CD4-positive, alpha-beta T cell (primary cell): ENCODE measurements around the gene WDR90. TPM values are rescaled to one million over a fixed set of nuclear protein-coding genes. Genes with fewer than 3 reads are reported as not detected.

Experiments used
- ATAC-seq: fragments of 200-7000 bp; cut with Tn5 transposase; one replicate; pipeline ENCODE4 v1.10.0; 2022; ENCODE audit warnings: mild to moderate bottlenecking; ENCODE audit not compliant: poor library complexity
- CTCF ChIA-PET: fragments of 350-600 bp; sonication (Branson Sonifier 250); formaldehyde crosslinking; loops from one replicate; lab custom pipeline; 2021; ENCODE audit warnings: antibody characterized with exemption, inconsistent platforms; lab: Charles Lee
- POLR2A ChIA-PET: fragments of 350-600 bp; sonication (Branson Sonifier 250); formaldehyde crosslinking; loops from one replicate; lab custom pipeline; 2021; ENCODE audit warnings: antibody characterized with exemption, inconsistent platforms; lab: Charles Lee
- DNase-seq, 14 experiments: peaks; one replicate each; pipeline ENCODE4 v3.0.0-alpha.2; 2013 to 2020; ENCODE audit warnings: mixed read lengths in 2 of 14
- H3K27ac ChIP-seq, 2 donors: one replicate each; pipeline versions ENCODE4 v1.5.1 to v1.7.0; 2013; ENCODE audit warnings: low read length in 2 of 2, low read depth in 1 of 2, mild to moderate bottlenecking in 1 of 2
- H3K27me3 ChIP-seq, 2 experiments: 1 replicate in 1 of 2; 2 replicates in 1 of 2; pipeline versions ENCODE4 v1.6.1 to v1.7.0; 2013; ENCODE audit warnings: low read length in 2 of 2, control low read depth in 1 of 2, mild to moderate bottlenecking in 1 of 2, moderate library complexity in 1 of 2; ENCODE audit not compliant: insufficient read depth in 2 of 2, control insufficient read depth in 1 of 2
- H3K36me3 ChIP-seq: one replicate; pipeline ENCODE4 v1.6.1; 2013; ENCODE audit warnings: low read length, control low read depth; ENCODE audit not compliant: insufficient read depth
- H3K4me1 ChIP-seq: one replicate; pipeline ENCODE4 v1.6.1; 2013; ENCODE audit warnings: low read length, control low read depth; ENCODE audit not compliant: insufficient read depth
- H3K4me3 ChIP-seq: one replicate; pipeline ENCODE4 v1.5.1; 2013; ENCODE audit warnings: mild to moderate bottlenecking, low read length, moderate library complexity
- H3K9me3 ChIP-seq, 2 experiments: 1 replicate in 1 of 2; 2 replicates in 1 of 2; pipeline versions ENCODE4 v1.6.1 to v1.7.0; 2013; ENCODE audit warnings: low read length in 2 of 2, mild to moderate bottlenecking in 2 of 2, control low read depth in 1 of 2, moderate library complexity in 1 of 2; ENCODE audit not compliant: control insufficient read depth in 1 of 2, insufficient read depth in 1 of 2
- H3K27ac Mint-ChIP-seq: one replicate; pipeline ENCODE4 v1.8.0; 2020; ENCODE audit warnings: mixed read lengths
- H3K27me3 Mint-ChIP-seq: one replicate; pipeline ENCODE4 v1.8.0; 2021; ENCODE audit warnings: mixed read lengths
- H3K36me3 Mint-ChIP-seq: one replicate; pipeline ENCODE4 v1.8.0; 2021; ENCODE audit warnings: low read depth, mixed read lengths
- H3K4me1 Mint-ChIP-seq: one replicate; pipeline ENCODE4 v1.8.0; 2021; ENCODE audit warnings: low read depth, mixed read lengths
- H3K4me3 Mint-ChIP-seq: one replicate; pipeline ENCODE4 v1.8.0; 2020; ENCODE audit warnings: mild to moderate bottlenecking, mixed read lengths
- H3K9me3 Mint-ChIP-seq: one replicate; pipeline ENCODE4 v1.8.0; 2020; ENCODE audit warnings: mixed read lengths
- intact Hi-C, 2 experiments: fragments of 100-400 bp; cut with DNase I in 1 of 2; cut with micrococcal nuclease in 1 of 2; formaldehyde crosslinking; loops; one replicate each; pipeline versions ENCODE4 v1.15.1 to v1.9.0; 2023 to 2025; cut with DNase I, micrococcal nuclease
- total RNA-seq, 174 experiments: library from RNA in 2 of 174; stranded (reverse) in 2 of 174; gene quantifications; one replicate each; pipeline ENCODE4 v1.2.3 and lab custom pipeline; 2021 to 2026
- TF ChIP-seq, protein P1 (sequence below): fragments of 200-600 bp; IDR thresholded peaks from one replicate; pipeline ENCODE4 v1.8.0; 2022; ENCODE audit warnings: antibody characterized with exemption, mild to moderate bottlenecking

The WDR90 gene
- total RNA-seq, 2 experiments from 2014 or later: 8.1 to 10.3 TPM

- Histone ChIP-seq H3K4me3 (no peak overlapping the region), H3K27me3 (peaks cover 8 to 12% of the 10 kb centered on the region in 2 experiments), H3K4me1 (peaks cover 56% of the 10 kb centered on the region), H3K9me3 (no peaks in the 10 kb centered on the region), H3K36me3 (peaks cover 19% of the 10 kb centered on the region), H3K27ac (no peak overlapping the region)
- peaks cover 23% of the 10 kb centered on the region for H3K4me1 Mint-ChIP-seq
- H3K27ac Mint-ChIP-seq: peak overlapping the region; percentile 74
- intact Hi-C loops: no loop called here
- DNase-seq (no peak), ATAC-seq (no peak)
- POLR2A ChIA-PET: interaction anchor here (1.4 to 4.8 kb wide), 2 partner anchors 12 to 17 kb away, joined by 4 to 55 read pairs; no protein-coding TSS in a partner anchor
- H3K36me3 Mint-ChIP-seq: peaks cover 23% of the 10 kb centered on the region
- H3K27me3 Mint-ChIP-seq: no peaks in the 10 kb centered on the region
- no peaks in the 10 kb centered on the region for H3K9me3 Mint-ChIP-seq
- CTCF ChIA-PET: no interaction called here
- TF ChIP-seq, protein P1, sequence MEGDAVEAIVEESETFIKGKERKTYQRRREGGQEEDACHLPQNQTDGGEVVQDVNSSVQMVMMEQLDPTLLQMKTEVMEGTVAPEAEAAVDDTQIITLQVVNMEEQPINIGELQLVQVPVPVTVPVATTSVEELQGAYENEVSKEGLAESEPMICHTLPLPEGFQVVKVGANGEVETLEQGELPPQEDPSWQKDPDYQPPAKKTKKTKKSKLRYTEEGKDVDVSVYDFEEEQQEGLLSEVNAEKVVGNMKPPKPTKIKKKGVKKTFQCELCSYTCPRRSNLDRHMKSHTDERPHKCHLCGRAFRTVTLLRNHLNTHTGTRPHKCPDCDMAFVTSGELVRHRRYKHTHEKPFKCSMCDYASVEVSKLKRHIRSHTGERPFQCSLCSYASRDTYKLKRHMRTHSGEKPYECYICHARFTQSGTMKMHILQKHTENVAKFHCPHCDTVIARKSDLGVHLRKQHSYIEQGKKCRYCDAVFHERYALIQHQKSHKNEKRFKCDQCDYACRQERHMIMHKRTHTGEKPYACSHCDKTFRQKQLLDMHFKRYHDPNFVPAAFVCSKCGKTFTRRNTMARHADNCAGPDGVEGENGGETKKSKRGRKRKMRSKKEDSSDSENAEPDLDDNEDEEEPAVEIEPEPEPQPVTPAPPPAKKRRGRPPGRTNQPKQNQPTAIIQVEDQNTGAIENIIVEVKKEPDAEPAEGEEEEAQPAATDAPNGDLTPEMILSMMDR: no peak
- peak overlapping the region; percentile 56 for H3K4me3 Mint-ChIP-seq
Measured at GRCh38 chr16:677316-678190, 28.4 kb downstream of the WDR90 start.

DNA sequence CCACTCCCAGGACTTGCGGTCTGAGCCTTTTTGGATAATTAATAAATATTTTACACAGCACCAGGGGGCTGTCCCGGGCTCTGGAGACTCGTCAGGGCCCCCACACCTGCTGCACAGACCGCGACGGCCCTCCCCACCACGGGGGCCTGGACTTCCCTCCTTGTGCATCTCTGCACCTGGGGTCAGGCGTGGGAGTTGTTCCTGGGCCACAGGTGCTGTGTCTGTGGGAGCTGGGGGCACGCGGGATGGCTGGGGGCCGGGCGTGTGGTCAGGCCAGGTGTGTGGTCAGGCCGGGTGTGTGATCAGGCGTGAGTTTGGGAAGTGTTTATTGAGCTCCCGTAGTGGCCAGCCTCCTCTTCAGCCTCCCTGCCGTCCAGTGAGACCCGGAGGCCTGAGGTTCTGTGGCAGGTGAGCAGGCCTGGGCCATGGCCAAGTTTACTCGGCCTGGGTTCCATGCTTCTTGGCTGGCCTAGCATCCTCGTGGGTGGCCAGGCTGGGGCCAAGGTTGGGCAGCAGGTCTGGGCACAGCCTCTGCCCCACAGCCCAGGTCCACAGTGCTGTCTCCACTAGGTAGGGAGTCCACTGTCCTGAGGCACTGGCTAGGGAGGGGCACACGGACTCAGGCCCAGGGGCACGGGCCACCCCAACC is 29.2 kb downstream of the WDR90 start:
- H3K27ac ChIP-seq: no peak overlapping the region
- ATAC-seq: no peak
- H3K27me3 ChIP-seq: peaks cover 8 to 12% of the 10 kb centered on the region in 2 experiments
- H3K27me3 Mint-ChIP-seq: no peaks in the 10 kb centered on the region
- H3K27ac Mint-ChIP-seq: peak overlapping the region; percentile 64
- TF ChIP-seq, protein P1: no peak
- peaks cover 18% of the 10 kb centered on the region for H3K36me3 ChIP-seq
- H3K4me3 Mint-ChIP-seq: peak overlapping the region; percentile 87
- H3K36me3 Mint-ChIP-seq: peaks cover 23% of the 10 kb centered on the region
- H3K9me3 Mint-ChIP-seq: no peaks in the 10 kb centered on the region
- ChIA-PET POLR2A (interaction anchor here (1.3 to 4.8 kb wide), 4 partner anchors 10 to 42 kb away, joined by 3 to 55 read pairs (median 21); partner anchors contain the start of genes RHOT2 and WDR24), CTCF (interaction anchor here (1.2 kb wide), 1 partner anchor 10 kb away, joined by 3 read pairs; the partner anchor contains the start of gene RHOT2)
- H3K9me3 ChIP-seq: no peaks in the 10 kb centered on the region
- H3K4me3 ChIP-seq: no peak overlapping the region
- H3K4me1 Mint-ChIP-seq: peaks cover 26% of the 10 kb centered on the region
- no peak for DNase-seq
- H3K4me1 ChIP-seq: peaks cover 64% of the 10 kb centered on the region
- intact Hi-C loops: no loop called here
